EL (cell line): Measurements from ENCODE around the gene MRPS7.

Experiments
- DNase-seq: peaks from one replicate; pipeline ENCODE4 v3.0.0-alpha.2; 2016

Gene MRPS7

GRCh38 chr17:75313941-75314551, 52.4 kb downstream of the MRPS7 start:
- DNase-seq: peak; percentile 27

DNA sequence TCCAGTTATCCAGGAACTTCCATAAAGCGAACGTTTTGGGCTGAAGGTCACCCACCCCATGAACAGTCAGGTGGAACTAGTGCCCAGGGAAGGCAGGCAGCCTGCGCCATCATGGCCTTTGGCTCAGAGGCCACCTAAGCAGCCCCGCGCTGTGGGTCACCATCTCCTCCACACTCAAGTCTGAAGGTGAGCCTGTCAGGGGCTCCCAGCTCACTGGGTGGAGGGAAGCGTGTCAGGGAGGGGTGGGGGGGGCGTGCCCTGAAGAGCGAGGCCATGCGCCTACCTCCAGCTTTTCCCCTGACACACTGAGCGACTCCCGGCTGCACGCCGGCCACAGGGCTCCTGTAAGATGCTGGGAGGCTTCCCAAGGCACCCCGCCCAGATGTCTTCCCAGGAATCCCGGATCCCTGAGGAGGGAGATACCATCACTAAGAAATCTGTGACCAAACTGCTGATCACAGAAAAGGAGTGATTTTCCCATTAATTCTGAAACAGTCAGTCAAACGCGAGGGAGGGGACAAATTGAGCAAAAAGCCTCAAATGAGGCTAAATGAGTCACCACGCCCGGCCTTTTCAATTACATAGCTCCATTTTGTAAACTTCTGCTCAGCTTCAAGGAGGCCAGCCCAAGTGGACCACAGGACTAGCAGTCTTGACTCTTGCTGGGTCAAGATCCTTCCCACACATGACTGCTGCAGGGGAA, 54.0 kb downstream of the MRPS7 start:
- peak; percentile 26 for DNase-seq
